HG03432 (cell line): ENCODE data around the gene KSR2.
"Not testable (repeated sequence)": the region's sequence is repeated elsewhere in the genome, so short reads cannot be mapped to it uniquely, and the experiment has no call there.

ENCODE experiments used
- ATAC-seq: cut with Tn5 transposase; IDR thresholded peaks from one replicate; pipeline ENCODE4 v1.9.1; 2021; ENCODE audit warnings: mild to moderate bottlenecking, moderate library complexity; ENCODE audit not compliant: unreplicated experiment

The KSR2 gene

DNA sequence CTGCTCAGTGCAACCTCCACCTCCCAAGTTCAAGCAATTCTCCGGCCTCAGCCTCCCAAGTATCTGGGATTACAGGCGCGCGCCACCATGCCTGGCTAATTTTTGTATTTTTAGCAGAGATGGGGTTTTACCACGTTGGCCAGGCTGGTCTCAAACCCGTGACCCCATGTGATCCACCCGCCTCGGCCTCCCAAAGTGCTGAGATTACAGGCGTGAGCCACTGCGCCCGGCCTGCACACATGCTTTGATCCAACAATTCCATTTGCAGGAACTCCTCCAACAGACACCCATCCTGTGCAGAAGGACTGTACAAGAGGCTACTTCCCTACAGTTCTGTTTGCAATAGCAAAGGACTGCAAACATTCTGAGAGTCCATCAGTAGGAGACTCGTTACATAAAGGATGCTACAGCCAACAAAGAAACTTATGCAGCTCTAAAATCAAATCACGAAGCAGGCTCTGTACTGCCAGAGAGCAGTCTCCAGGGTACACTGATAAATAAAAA, 108.0 kb downstream of the KSR2 start:
- not testable (repeated sequence) for ATAC-seq

DNA sequence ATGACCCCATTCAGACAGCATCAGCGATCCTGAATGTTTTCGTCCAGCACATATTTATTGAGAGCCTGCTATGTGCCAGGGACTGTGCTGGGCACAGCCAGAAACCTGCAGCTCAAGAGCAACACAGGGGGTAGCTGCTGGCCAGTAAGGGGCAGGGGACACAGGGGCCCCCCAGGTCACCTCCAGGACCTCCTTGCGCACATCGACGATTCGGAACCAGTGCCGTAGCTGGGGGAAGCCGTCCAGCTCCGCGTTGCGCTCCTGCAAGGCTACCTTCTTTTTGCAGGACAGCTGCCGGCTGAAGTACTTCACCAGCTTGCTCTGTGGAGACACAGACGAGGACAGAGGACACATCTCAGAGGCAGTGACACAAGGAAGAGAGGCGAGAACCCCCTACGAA, 108.7 kb downstream of the KSR2 start:
- ATAC-seq, result no peak

DNA sequence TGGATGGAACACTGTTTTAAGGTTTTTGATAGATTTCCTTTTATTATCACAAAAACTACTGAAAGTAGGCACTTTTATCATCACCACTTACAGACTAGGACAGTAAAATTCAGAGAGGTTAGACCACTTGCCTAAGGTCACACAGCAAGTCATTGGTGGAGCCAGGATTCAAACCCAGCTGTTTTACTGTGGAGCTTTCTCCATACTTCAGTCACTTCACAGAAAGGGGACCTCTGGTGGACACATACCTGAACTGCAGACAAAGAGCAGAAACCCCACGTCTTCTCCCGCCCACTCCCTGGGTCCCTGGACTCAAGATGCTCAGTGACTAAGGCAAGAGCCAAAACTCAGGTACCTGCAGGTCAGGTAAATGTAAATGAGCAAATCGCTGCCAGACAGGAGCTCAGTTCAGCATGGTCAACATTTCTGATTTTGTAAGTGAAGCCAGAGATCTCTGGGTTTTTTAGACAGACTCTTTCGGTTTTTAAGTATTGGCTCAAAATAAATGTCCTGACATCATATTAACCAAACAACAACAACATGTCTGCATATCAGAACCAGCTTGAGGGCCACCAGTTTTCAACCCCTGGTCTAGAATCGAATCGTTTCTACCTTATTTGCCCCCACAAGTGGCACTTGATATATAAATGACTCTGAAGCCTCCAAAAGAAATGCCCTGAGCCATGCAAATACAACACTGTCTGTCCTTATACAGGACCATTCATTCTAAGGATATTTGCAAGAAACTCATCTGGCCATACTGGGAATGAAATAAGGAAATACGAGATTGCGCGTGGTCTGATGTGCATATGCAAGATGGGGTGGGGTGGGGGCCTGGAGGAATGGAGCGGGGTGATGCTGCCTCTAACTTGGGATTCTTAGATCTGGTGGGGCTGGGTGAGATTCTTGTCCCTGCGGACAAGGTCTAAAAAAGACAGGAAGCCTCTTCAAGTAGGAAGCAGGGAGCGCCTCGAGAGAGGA, 110.9 kb downstream of the KSR2 start:
- no peak for ATAC-seq

- ATAC-seq, result not testable (repeated sequence)
Measured at GRCh38 chr12:117857139-117857538, 111.7 kb downstream of the KSR2 start.

- ATAC-seq, result no peak
Measured at GRCh38 chr12:117855165-117855564, 113.6 kb downstream of the KSR2 start.

DNA sequence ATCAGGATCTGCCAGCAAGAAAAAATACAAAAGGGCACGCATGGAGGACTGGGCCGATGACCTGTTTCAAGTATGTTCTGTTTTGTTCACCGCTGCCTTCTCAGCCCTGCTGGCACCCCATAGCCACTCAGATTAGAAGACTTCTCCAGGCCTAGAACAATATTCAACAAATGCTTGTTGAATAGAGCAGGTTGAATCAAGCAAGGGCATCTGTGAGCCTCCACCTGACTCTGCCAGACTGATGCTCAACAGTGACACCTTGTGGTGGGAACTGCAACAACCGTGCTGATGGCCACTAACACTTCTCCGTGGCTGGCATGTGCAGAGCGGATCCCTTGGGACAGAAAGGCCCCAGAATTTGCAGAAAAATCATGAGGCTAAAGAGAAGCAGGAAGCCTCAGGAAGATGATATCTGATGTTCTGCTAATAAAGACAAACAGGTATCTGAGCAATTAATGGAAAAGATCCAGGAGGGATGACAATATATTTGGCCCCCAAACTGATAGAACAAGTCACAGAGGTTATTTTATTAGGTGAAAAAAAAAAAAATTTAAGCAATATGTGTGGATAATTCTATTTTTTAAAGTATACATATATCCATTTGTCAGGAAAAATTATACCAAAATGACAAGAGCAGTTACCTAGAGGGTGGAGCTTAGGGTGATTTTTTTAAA, 114.3 kb downstream of the KSR2 start:
- no peak for ATAC-seq

GRCh38 chr12:117853600-117853999, 115.2 kb downstream of the KSR2 start:
- ATAC-seq, result no peak

DNA sequence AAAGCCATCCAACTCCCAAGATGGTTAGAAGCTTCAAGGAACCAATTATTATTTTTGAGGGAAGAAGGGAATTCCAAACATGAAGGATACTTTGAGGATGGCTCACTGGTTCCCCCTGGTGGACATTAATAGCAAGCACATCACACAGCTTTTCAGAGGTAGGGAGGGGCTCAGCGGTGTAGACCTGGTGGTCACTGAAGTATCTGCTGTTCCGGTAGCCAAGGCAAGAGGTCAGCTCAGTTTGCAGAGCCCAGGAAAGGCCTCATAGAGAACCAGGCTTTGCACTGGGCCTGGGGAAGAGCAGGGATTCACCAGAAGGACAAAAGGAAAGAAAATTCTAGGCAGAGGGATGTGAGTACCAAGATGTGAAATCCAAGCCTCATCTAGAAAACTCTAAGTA, 118.7 kb downstream of the KSR2 start:
- no peak for ATAC-seq

DNA sequence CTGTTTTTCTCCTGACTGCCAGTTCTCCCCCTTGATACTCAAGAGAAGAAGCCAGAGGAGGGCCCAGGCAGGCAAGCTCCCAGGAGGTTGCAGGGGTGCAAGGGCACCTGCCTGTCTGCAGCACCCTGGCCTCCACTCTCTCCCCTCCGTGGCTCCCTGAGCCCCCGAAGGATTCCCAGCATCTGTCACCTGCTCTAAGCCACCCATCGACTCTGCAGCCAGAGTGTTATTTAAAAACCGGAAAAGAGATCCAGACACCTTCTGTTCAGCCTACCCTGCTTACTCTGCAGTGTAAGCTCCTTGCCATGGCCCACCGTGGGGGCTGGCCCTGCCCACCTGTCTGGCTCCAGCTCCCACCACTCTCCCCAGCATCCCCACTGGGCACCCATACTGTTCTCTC, 121.4 kb downstream of the KSR2 start:
- ATAC-seq, result no peak

GRCh38 chr12:117845271-117845904, 123.4 kb downstream of the KSR2 start:
- peak; percentile 71 for ATAC-seq

DNA sequence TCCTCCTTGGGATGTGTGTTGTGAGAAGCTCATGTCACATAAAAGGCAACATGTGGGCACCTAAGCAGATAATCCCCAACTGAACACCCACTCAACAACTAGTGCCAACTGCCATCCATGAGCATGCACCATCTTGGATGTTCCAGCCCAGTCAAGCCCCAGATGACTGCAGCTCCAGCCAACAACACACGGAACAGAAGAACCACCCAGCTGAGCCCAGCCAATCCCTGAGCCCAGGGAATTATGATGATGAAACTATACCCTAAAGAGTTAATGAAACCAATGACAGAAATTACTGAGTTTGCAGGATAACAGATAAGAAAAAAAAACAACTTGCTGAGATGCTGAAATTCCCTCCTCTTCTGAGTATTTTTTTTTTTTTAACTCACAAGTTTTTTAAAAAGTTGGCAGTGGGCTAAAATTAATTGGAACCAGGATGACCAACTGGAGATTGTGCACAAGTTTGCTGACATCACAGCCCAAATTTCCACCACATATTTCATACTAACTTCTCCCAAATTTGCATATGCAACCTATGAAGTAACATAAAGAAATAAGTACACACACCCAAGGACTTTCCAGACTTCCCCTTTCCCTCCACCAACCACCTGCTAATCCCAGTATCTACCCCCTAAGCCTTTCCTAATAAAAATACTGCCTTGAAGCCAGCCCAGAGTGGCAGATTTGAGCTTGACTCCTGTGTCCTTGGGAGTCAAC, 124.5 kb downstream of the KSR2 start:
- ATAC-seq, result no peak

GRCh38 chr12:117842630-117843029, 126.2 kb downstream of the KSR2 start:
- ATAC-seq, result no peak

DNA sequence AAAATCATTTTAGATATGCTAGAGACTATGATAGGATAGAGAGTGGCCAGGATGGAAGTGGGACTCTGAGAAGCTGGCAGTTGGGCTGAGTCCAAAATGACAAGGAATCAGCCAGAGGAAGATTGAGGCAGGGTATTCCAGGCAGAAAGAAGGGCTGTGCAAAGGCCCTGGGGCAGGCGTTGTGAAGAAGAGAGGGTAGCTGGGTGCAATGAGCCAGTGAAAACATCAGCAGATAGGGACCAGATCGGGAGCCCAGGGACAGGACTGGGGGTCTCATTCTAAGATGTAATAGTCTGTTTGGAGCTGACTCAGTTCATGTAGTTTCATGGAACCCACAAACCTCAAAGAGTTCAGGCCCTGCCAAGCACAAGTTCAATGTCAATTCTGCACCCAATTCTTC, 126.6 kb downstream of the KSR2 start:
- ATAC-seq, result no peak

DNA sequence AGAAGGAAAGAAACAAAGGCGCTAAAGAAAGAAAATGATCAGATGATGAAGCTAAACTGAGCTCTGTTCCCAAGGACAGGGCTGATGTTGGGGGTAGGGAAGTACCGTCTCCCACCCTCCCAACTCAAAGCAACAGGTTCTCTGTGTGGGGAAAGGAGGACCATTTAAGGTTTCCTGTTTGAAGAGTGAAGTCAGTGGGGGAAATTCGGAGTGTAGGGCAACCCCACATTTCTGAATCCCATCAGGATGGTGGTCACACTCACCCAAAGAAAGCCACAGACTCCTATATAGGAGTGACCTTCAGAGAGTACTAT, 131.1 kb downstream of the KSR2 start:
- ATAC-seq, result no peak

DNA sequence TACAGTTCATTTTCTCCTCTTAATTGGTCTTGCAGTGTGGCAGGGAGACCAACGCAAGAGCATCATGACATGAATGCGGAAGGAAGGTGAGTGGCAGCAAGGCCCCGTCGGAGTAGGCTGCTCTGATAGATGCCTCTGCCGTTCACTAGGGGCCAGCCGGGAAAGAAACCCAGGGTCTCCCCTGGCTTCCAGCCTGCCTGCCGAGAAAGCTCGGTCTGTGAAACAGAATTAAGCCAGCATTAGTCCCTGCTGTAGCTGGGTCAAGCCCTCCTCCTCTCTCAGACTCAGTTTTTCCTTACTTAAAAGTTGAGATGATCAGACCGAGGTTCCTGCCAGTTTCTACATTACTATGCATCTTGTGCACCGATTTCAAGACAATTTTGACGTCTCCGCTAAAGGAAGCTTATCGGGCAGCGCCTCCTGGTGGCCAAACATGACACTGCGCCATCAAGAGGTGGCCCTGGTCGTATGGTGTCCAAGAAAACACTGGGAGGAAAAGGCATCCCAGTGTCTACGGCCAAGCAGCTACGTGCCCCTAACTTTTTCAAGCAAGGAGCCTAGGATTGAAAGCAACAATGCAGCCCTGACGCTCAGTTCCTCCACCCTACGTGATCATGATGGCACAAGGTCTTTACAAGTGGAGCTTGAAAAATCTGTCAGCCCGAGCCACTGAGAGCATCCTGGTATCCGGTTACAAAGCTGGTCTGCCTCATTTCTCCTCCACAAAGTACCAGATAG, 131.6 kb downstream of the KSR2 start:
- peak; percentile 56 for ATAC-seq

DNA sequence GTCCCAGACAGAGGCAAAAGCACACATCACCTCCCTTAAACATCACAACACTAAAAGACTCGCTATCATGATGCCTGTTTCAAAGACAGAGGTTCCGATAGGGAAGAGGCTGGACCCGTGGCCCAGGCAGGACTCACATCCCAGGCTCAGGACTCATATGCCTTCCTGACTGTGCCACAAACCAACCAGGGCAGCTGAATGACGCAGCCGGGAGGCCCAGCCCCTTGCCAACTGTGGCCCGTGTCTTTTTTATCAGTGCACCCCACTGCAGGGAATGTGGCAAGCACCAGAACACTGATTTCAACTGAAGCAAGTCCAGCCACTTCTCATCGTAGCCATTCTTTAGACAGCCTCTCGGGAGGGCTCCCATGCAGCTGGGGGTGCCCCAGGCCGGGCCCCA, 132.3 kb downstream of the KSR2 start:
- ATAC-seq, result no peak

DNA sequence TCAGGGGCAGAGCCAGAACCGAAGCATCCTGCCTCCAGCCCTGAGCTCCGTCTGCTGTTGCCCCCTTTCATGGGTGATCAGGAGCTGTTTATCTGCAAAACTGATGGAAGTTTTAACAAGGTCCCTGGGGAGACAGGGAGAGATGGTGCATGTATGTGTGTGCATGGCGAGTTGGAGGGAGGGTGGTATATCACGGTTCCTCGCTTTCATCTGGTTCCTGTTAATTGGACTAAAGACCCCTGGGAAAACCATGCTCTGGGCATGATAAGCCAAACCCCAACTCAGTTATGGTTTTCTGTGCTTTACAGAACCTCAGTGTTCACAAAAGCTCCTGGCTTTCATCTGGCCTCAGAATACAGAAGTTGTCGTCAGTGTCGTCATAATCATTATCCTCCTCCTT, 133.6 kb downstream of the KSR2 start:
- ATAC-seq, result no peak

DNA sequence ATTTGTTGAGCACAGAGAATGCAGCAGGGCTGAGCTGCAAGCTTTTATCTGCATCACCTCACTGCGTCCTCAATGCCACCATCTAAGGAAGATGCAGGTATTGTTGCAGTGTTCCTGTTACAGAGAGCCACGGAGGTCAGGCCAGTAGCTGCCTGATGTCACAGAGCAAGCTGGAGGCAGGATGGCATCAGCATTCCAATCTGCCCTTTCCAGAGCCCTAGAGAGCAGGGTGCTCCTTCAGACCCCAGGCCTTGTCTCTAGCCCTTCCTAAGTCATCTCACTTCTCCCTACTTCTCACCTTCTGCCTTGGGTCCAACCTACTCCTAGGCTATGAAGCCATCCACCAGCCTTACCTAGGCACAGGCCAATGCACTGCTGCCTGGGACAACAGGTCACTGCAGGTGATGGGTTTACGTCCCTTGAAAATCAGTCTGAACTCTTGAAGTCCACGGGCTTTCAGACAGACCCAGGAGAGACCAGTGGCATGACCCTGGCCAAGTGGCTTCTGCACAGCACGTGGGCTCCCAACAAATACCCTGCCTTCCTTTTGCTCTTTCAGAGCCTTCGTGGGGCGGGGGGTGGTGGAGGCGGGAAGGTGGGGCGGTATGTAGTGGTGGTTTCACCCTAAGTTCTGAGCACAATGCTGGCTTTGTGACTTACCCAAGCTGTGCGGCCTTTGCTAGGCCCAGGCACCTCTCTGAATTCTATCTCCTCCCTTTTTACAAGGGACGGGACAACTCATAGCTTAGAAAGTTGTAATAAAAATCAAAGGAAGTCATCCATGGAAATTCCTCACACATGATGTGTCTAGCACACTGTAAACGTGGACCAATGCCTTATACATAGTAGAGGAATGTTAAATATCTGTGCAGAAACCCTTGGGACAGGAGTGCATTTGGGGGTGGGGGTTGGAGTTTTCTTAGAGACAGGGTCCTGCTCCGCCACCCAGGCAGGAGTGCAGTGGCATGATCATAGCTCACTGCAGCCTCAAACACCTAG, 136.0 kb downstream of the KSR2 start:
- no peak for ATAC-seq

DNA sequence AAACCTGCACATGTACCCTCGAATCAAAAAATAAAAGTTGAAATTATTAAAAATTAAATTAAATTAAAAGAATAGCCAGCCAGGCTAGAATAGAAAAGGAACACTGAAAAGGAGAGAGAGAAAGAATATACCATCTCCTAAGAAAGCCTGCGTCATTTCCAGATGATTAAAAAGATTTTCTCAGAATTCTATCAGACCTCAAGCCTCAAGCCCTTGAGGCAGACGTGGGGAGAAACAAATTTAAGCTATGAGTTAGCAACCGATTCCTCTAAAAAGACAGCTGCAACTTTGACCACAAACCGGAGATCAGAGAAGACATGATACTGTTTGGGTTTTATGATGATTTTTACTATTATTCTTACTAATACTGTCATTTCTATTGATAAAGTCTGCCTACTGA, 138.3 kb downstream of the KSR2 start:
- ATAC-seq, result no peak
